Activated CD4-positive, alpha-beta T cell treated with anti-CD3 and anti-CD28 coated beads, Interleukin-2, amount 10 ng/mL, durations not matched to agents 7 days and 5 days (primary cell): ENCODE data around the gene MAP2K7. TPM values are rescaled to one million over a fixed set of nuclear protein-coding genes. Genes with fewer than 3 reads are reported as not detected.
"Not testable (repeated sequence)": the region's sequence is repeated elsewhere in the genome, so short reads cannot be mapped to it uniquely, and the experiment has no call there.

Experiments used
- CTCF ChIA-PET: fragments of 350-600 bp; sonication (Branson Sonifier 250); formaldehyde crosslinking; loops from one replicate; lab custom pipeline; 2021; ENCODE audit warnings: antibody characterized with exemption; lab: Charles Lee
- POLR2A ChIA-PET: fragments of 350-600 bp; sonication (Branson Sonifier 250); formaldehyde crosslinking; loops from one replicate; lab custom pipeline; 2021; ENCODE audit warnings: antibody characterized with exemption; lab: Charles Lee
- DNase-seq: peaks from one replicate; pipeline ENCODE4 v3.0.0-alpha.2; 2020
- H3K27ac Mint-ChIP-seq: one replicate; pipeline ENCODE4 v1.8.0; 2021; ENCODE audit warnings: mild to moderate bottlenecking, moderate library complexity, mixed read lengths
- H3K27me3 Mint-ChIP-seq: one replicate; pipeline ENCODE4 v1.8.0; 2021; ENCODE audit warnings: mixed read lengths
- H3K36me3 Mint-ChIP-seq: one replicate; pipeline ENCODE4 v1.8.0; 2021; ENCODE audit warnings: low read depth, mixed read lengths
- H3K4me1 Mint-ChIP-seq: one replicate; pipeline ENCODE4 v1.8.0; 2021; ENCODE audit warnings: mixed read lengths
- H3K4me3 Mint-ChIP-seq: one replicate; pipeline ENCODE4 v1.8.0; 2021; ENCODE audit warnings: mild to moderate bottlenecking, moderate library complexity, mixed read lengths
- H3K9me3 Mint-ChIP-seq: one replicate; pipeline ENCODE4 v1.8.0; 2021; ENCODE audit warnings: mixed read lengths
- total RNA-seq, 2 experiments: library from RNA; stranded (reverse); gene quantifications; one replicate each; pipeline ENCODE4 v1.2.3, GENCODE V29; 2021

The MAP2K7 gene
- total RNA-seq, 2 experiments from 2014 or later, result 44.1 to 45.6 TPM

GRCh38 chr19:7941895-7942596 is 38.4 kb downstream of the MAP2K7 start:
- CTCF ChIA-PET, result interaction anchor here (4.8 kb wide), 1 partner anchor 12 kb away, joined by 38 read pairs; no protein-coding TSS in a partner anchor
- Mint-ChIP-seq H3K4me1 (peaks cover 35% of the 10 kb centered on the region), H3K4me3 (peak overlapping the region; percentile 89), H3K36me3 (peaks cover 14% of the 10 kb centered on the region), H3K27me3 (no peaks in the 10 kb centered on the region), H3K9me3 (no peaks in the 10 kb centered on the region), H3K27ac (peak overlapping the region; percentile 68)
- POLR2A ChIA-PET, result no interaction called here
- no peak for DNase-seq

- peaks cover 35% of the 10 kb centered on the region for H3K4me1 Mint-ChIP-seq
- peak overlapping the region; percentile 89 for H3K4me3 Mint-ChIP-seq
- DNase-seq, result no peak
- POLR2A ChIA-PET, result interaction anchor here (0.7 to 1.0 kb wide), 2 partner anchors 12 to 22 kb away, joined by 3 read pairs; no protein-coding TSS in a partner anchor
- CTCF ChIA-PET, result interaction anchor here (0.6 to 4.8 kb wide), 16 partner anchors 10 to 447 kb away, joined by 3 to 38 read pairs (median 6); partner anchors contain the start of genes MAP2K7, RAB11B and SNAPC2
- no peaks in the 10 kb centered on the region for H3K27me3 Mint-ChIP-seq
- H3K27ac Mint-ChIP-seq, result peak overlapping the region; percentile 96
- H3K36me3 Mint-ChIP-seq, result peaks cover 11% of the 10 kb centered on the region
- H3K9me3 Mint-ChIP-seq, result no peaks in the 10 kb centered on the region
Measured at GRCh38 chr19:7942981-7943443, 39.3 kb downstream of the MAP2K7 start.

GRCh38 chr19:7943444-7944176 is 39.9 kb downstream of the MAP2K7 start, which contains the start of gene TIMM44:
TIMM44 (minus strand) TSS chr19:7943666; CDS start chr19:7943651, 15 bp downstream.
- Mint-ChIP-seq H3K27me3 (no peaks in the 10 kb centered on the region), H3K27ac (peak within 1 kb of the TSS; percentile 96), H3K4me3 (peak within 1 kb of the TSS; percentile 89), H3K36me3 (peaks cover 11% of the 10 kb centered on the region), H3K4me1 (peaks cover 35% of the 10 kb centered on the region), H3K9me3 (no peaks in the 10 kb centered on the region)
- CTCF ChIA-PET, result interaction anchor here (0.5 to 4.8 kb wide), 28 partner anchors 8 to 1750 kb away, joined by 3 to 38 read pairs (median 4); partner anchors contain the start of genes ELAVL1, MAP2K7, RAB11B and SNAPC2
- POLR2A ChIA-PET, result interaction anchor here (0.6 to 1.0 kb wide), 4 partner anchors 12 to 570 kb away, joined by 3 to 7 read pairs (median 3); partner anchors contain the start of gene ZNF414
- DNase-seq, result peak; percentile 100

DNA sequence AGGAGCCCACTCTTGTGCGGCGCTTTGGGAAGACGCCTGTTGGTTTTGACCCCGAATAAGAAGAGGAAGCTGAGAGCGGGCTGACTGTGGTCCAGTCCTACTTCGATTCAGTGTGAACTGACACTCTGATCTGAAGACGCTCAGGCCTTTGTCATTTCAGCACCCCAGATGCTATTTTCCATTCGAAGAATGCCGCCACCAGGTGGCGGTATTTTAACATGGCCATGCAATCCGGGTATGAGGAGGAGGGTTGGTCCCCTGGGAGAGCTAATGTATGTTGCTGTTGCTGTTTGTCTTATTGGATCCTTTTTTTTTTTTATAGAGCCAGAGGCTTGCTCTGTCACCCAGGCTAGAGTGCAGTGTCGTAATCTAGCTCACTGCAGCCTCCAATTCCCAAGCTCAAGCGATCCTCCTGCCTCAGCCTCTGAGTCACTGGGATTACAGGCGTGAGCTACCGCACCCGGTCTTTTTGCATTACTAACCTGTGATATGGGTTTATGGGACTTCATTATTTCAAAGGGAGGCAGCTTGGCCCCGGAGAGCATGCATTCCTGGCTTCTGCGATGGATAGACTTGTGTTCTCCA is 40.6 kb downstream of the MAP2K7 start:
- no peaks in the 10 kb centered on the region for H3K9me3 Mint-ChIP-seq
- peak overlapping the region; percentile 96 for H3K27ac Mint-ChIP-seq
- DNase-seq, result peak; percentile 90
- H3K4me1 Mint-ChIP-seq, result peaks cover 32% of the 10 kb centered on the region
- H3K4me3 Mint-ChIP-seq, result peak overlapping the region; percentile 89
- H3K36me3 Mint-ChIP-seq, result peaks cover 8% of the 10 kb centered on the region
- POLR2A ChIA-PET, result interaction anchor here (0.6 to 1.0 kb wide), 3 partner anchors 23 to 569 kb away, joined by 3 to 7 read pairs (median 3); partner anchors contain the start of gene ZNF414
- no peaks in the 10 kb centered on the region for H3K27me3 Mint-ChIP-seq
- CTCF ChIA-PET, result interaction anchor here (0.5 to 4.8 kb wide), 31 partner anchors 8 to 1750 kb away, joined by 3 to 38 read pairs (median 4); partner anchors contain the start of genes ELAVL1, MAP2K7, RAB11B and SNAPC2

DNA sequence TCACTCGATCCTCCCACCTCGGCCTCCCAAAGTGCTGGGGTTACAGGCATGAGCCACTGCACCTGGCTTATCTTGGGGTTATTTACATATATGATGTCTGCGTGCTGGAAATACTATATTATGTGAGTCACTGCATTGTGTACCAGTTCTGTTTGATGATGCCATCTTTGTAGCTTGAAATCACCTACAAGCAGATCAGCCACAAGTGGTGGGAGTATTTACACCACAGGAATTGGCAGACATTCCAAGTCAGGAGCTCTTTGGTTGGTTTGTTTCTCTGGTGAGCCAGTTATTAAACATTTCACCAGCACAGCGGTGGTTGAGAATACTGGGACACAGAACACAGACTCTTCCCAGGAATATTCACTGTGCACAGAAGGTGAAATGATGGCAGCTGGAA is 44.3 kb downstream of the MAP2K7 start:
- H3K27ac Mint-ChIP-seq, result no peak overlapping the region
- no peaks in the 10 kb centered on the region for H3K9me3 Mint-ChIP-seq
- H3K4me3 Mint-ChIP-seq, result no peak overlapping the region
- ChIA-PET POLR2A (no interaction called here), CTCF (no interaction called here)
- DNase-seq, result no peak
- no peaks in the 10 kb centered on the region for H3K27me3 Mint-ChIP-seq
- H3K4me1 Mint-ChIP-seq, result peaks cover 15% of the 10 kb centered on the region
- no peaks in the 10 kb centered on the region for H3K36me3 Mint-ChIP-seq

- H3K36me3 Mint-ChIP-seq, result no peaks in the 10 kb centered on the region
- no peaks in the 10 kb centered on the region for H3K4me1 Mint-ChIP-seq
- H3K27ac Mint-ChIP-seq, result no peak overlapping the region
- no peaks in the 10 kb centered on the region for H3K9me3 Mint-ChIP-seq
- no peak overlapping the region for H3K4me3 Mint-ChIP-seq
- ChIA-PET CTCF (interaction anchor here (0.6 to 2.5 kb wide), 2 partner anchors 9 to 299 kb away, joined by 3 to 12 read pairs; partner anchors contain the start of gene TIMM44), POLR2A (no interaction called here)
- no peaks in the 10 kb centered on the region for H3K27me3 Mint-ChIP-seq
- no peak for DNase-seq
Measured at GRCh38 chr19:7953060-7953459, 49.4 kb downstream of the MAP2K7 start.

DNA sequence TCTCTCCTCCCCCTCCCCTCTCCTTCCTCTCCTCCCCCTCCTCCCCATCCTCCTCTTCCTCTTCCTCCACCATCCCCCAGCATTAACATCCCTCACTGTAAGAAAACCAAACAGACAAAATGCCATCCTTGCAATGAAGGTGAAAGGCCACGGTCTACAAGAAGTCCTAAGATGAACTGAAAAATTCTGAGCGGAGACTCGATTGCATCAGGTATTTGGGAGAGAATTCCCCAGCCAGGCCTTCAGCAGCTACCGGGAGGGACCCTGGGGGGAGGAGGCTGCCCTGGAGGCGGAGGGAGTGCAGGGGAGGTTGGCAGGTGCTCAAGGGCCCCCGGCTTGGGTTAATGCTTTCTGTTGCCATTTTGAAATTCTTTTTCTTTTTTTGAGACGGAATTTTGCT is 49.9 kb downstream of the MAP2K7 start:
- Mint-ChIP-seq H3K9me3 (no peaks in the 10 kb centered on the region), H3K36me3 (no peaks in the 10 kb centered on the region), H3K27ac (no peak overlapping the region), H3K27me3 (no peaks in the 10 kb centered on the region), H3K4me3 (no peak overlapping the region), H3K4me1 (no peaks in the 10 kb centered on the region)
- CTCF ChIA-PET, result interaction anchor here (0.6 to 2.5 kb wide), 2 partner anchors 10 to 22 kb away, joined by 4 to 12 read pairs; partner anchors contain the start of gene TIMM44
- no peak for DNase-seq
- POLR2A ChIA-PET, result no interaction called here

DNA sequence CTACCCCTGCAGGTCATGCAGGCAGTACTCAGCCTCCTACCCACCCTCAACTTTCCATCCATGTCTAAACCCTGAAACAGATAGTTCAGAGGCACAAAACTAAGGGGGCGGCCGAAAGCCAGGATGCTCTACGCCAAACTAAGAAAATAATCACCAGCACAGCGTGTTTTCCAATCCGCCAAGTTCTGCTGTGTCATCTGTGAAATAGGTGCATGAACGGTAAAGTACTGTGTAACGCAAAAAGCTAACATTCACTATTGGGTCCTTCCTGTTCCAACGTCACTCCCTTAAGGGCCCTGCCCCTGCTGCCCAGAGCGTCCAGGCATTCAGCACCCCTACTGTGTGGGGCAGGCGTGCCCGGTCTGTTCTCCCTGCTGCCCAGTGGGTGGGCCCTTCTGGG is 52.0 kb downstream of the MAP2K7 start:
- H3K36me3 Mint-ChIP-seq, result peaks cover 2% of the 10 kb centered on the region
- peaks cover 1% of the 10 kb centered on the region for H3K4me1 Mint-ChIP-seq
- ChIA-PET POLR2A (interaction anchor here (0.9 kb wide), 1 partner anchor 12 kb away, joined by 3 read pairs; the partner anchor contains the start of gene TIMM44), CTCF (no interaction called here)
- H3K27me3 Mint-ChIP-seq, result no peaks in the 10 kb centered on the region
- H3K9me3 Mint-ChIP-seq, result no peaks in the 10 kb centered on the region
- DNase-seq, result no peak
- H3K4me3 Mint-ChIP-seq, result no peak overlapping the region
- no peak overlapping the region for H3K27ac Mint-ChIP-seq

DNA sequence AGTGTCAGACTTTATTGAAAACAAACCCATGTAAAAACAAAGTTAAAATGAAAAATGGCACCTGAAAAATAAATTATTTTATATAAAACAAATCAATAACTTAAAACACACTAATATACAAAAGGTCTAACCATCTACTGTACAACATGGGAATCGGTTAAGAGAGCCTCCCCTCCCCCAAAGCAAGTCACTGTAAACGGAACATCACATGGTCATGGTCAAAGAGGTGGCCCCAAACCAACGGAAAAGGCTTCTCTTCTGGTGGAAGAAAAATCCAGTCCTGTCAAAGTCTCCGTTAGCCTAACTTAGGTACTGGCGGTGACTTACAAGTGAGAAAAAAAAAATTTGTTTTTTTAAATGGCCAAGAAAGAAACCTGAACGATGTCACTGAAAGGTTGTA is 55.5 kb downstream of the MAP2K7 start:
- Mint-ChIP-seq H3K4me3 (no peak overlapping the region), H3K27ac (no peak overlapping the region), H3K9me3 (no peaks in the 10 kb centered on the region), H3K27me3 (no peaks in the 10 kb centered on the region), H3K4me1 (peaks cover 1% of the 10 kb centered on the region), H3K36me3 (peaks cover 9% of the 10 kb centered on the region)
- POLR2A ChIA-PET, result no interaction called here
- no peak for DNase-seq
- CTCF ChIA-PET, result interaction anchor here (0.8 to 1.2 kb wide), 2 partner anchors 16 to 69 kb away, joined by 3 read pairs; partner anchors contain the start of gene TIMM44

- CTCF ChIA-PET, result interaction anchor here (1.2 kb wide), 1 partner anchor 17 kb away, joined by 3 read pairs; no protein-coding TSS in a partner anchor
- H3K9me3 Mint-ChIP-seq, H3K27ac Mint-ChIP-seq, H3K4me1 Mint-ChIP-seq, H3K27me3 Mint-ChIP-seq, H3K4me3 Mint-ChIP-seq, DNase-seq, POLR2A ChIA-PET: not testable (repeated sequence)
- H3K36me3 Mint-ChIP-seq, result peaks cover 11% of the 10 kb centered on the region
Measured at GRCh38 chr19:7961082-7961481, 57.4 kb downstream of the MAP2K7 start.

GRCh38 chr19:7961920-7962626 is 58.4 kb downstream of the MAP2K7 start:
- no peak overlapping the region for H3K27ac Mint-ChIP-seq
- no peak for DNase-seq
- peaks cover 14% of the 10 kb centered on the region for H3K36me3 Mint-ChIP-seq
- no peak overlapping the region for H3K4me3 Mint-ChIP-seq
- ChIA-PET CTCF (interaction anchor here (1.1 kb wide), 1 partner anchor 9 kb away, joined by 3 read pairs; no protein-coding TSS in a partner anchor), POLR2A (no interaction called here)
- peaks cover 4% of the 10 kb centered on the region for H3K4me1 Mint-ChIP-seq
- no peaks in the 10 kb centered on the region for H3K9me3 Mint-ChIP-seq
- no peaks in the 10 kb centered on the region for H3K27me3 Mint-ChIP-seq
